Naive thymus-derived CD4-positive, alpha-beta T cell (primary cell): ENCODE data around the gene DUSP8. TPM values are rescaled to one million over a fixed set of nuclear protein-coding genes. Genes with fewer than 3 reads are reported as not detected.

Experiments used
- ATAC-seq: fragments of 150-1000 bp; cut with Tn5 transposase; 2 replicates; pipeline ENCODE4 v1.10.0; 2021; ENCODE audit warnings: mild to moderate bottlenecking, moderate library complexity
- CTCF ChIA-PET: fragments of 350-600 bp; sonication (Branson Sonifier 250); formaldehyde crosslinking; loops from one replicate; lab custom pipeline; 2021; ENCODE audit warnings: antibody characterized with exemption; lab: Charles Lee
- POLR2A ChIA-PET: fragments of 350-600 bp; sonication (Branson Sonifier 250); formaldehyde crosslinking; loops from one replicate; lab custom pipeline; 2021; ENCODE audit warnings: antibody characterized with exemption, inconsistent platforms; lab: Charles Lee
- DNase-seq, 9 donors: peaks; one replicate each; pipeline versions ENCODE4 v3.0.0 to v3.0.0-alpha.2; 2020 to 2022; ENCODE audit warnings: mixed read lengths in 1 of 9
- H3K27ac ChIP-seq: one replicate; pipeline ENCODE4 v1.7.0; 2013; ENCODE audit warnings: mild to moderate bottlenecking, low read depth, low read length, moderate library complexity
- H3K27me3 ChIP-seq, 2 donors: one replicate each; pipeline ENCODE4 v1.7.0; 2013; ENCODE audit warnings: low read length in 2 of 2, mild to moderate bottlenecking in 2 of 2, moderate library complexity in 2 of 2; ENCODE audit not compliant: control insufficient read depth in 2 of 2, insufficient read depth in 2 of 2
- H3K36me3 ChIP-seq, 3 experiments: 1 replicate in 2 of 3; 2 replicates in 1 of 3; pipeline ENCODE4 v1.7.0; 2013; ENCODE audit warnings: low read length in 3 of 3, mild to moderate bottlenecking in 3 of 3, moderate library complexity in 1 of 3; ENCODE audit not compliant: insufficient read depth in 3 of 3, control insufficient read depth in 2 of 3
- H3K4me1 ChIP-seq, 2 donors: one replicate each; pipeline ENCODE4 v1.7.0; 2013; ENCODE audit warnings: low read length in 2 of 2, mild to moderate bottlenecking in 2 of 2, moderate library complexity in 1 of 2; ENCODE audit not compliant: control insufficient read depth in 2 of 2, insufficient read depth in 2 of 2
- H3K4me3 ChIP-seq: 2 replicates; pipeline ENCODE4 v1.7.0; 2013; ENCODE audit warnings: mild to moderate bottlenecking, low read length
- H3K9me3 ChIP-seq, 3 experiments: 1 replicate in 2 of 3; 2 replicates in 1 of 3; pipeline ENCODE4 v1.7.0; 2013; ENCODE audit warnings: low read length in 3 of 3; ENCODE audit not compliant: control insufficient read depth in 2 of 3
- H3K27ac Mint-ChIP-seq, 9 donors: one replicate each; pipeline ENCODE4 v1.8.0; 2020 to 2022; ENCODE audit warnings: mixed read lengths in 9 of 9, mild to moderate bottlenecking in 8 of 9, moderate library complexity in 5 of 9, inconsistent platforms in 2 of 9
- H3K27me3 Mint-ChIP-seq, 5 donors: one replicate each; pipeline ENCODE4 v1.8.0; 2021 to 2022; ENCODE audit warnings: mixed read lengths in 5 of 5, mild to moderate bottlenecking in 1 of 5
- H3K36me3 Mint-ChIP-seq, 5 donors: one replicate each; pipeline ENCODE4 v1.8.0; 2020 to 2022; ENCODE audit warnings: mixed read lengths in 5 of 5, mild to moderate bottlenecking in 3 of 5, inconsistent platforms in 1 of 5
- H3K4me1 Mint-ChIP-seq, 7 donors: one replicate each; pipeline ENCODE4 v1.8.0; 2020 to 2022; ENCODE audit warnings: mixed read lengths in 7 of 7, mild to moderate bottlenecking in 3 of 7, inconsistent platforms in 1 of 7
- H3K4me3 Mint-ChIP-seq, 10 donors: one replicate each; pipeline ENCODE4 v1.8.0; 2020 to 2022; ENCODE audit warnings: mild to moderate bottlenecking in 10 of 10, mixed read lengths in 10 of 10, moderate library complexity in 6 of 10, inconsistent platforms in 2 of 10
- H3K9me3 Mint-ChIP-seq, 11 donors: one replicate each; pipeline ENCODE4 v1.8.0; 2020 to 2022; ENCODE audit warnings: mixed read lengths in 11 of 11, mild to moderate bottlenecking in 4 of 11, inconsistent platforms in 1 of 11, moderate library complexity in 1 of 11
- intact Hi-C, 2 donors: fragments of 100-400 bp; cut with micrococcal nuclease; formaldehyde crosslinking; loops; one replicate each; pipeline ENCODE4 v1.15.1; 2023
- polyA plus RNA-seq, 2 donors: library from polyadenylated mRNA; unstranded; fragments of 300-500 nt; fragmentation: Illumina TruSeq; gene quantifications; one replicate each; pipeline ENCODE4 v1.2.3, GENCODE V29; 2021
- total RNA-seq, 6 experiments: library from RNA in 5 of 6; stranded (reverse) in 5 of 6; gene quantifications; 1 replicate in 5 of 6; 2 replicates in 1 of 6; pipeline ENCODE4 v1.2.3 and lab custom pipeline; 2021 to 2026

DUSP8 gene
- total and polyA plus RNA-seq, 7 experiments from 2014 or later, result 0.22 to 79.3 (median 3.9) TPM

GRCh38 chr11:1569251-1569780 is 2.8 kb downstream of the DUSP8 start:
- Histone ChIP-seq H3K9me3 (no peaks in the 10 kb centered on the region), H3K27ac (no peak overlapping the region), H3K4me1 (peaks cover 25 to 32% of the 10 kb centered on the region in 2 donors), H3K36me3 (peaks cover 0 to 15% (median 0%) of the 10 kb centered on the region in 3 experiments), H3K4me3 (no peak overlapping the region), H3K27me3 (no peaks in the 10 kb centered on the region)
- Mint-ChIP-seq H3K4me3 (peak overlapping the region in 6 of 10 donors; percentile 1 to 76 (median 55)), H3K27ac (peak overlapping the region in 7 of 9 donors; percentile 24 to 85 (median 57)), H3K36me3 (no peaks in the 10 kb centered on the region), H3K4me1 (peaks cover 2 to 22% (median 9%) of the 10 kb centered on the region in 7 donors), H3K9me3 (no peaks in the 10 kb centered on the region), H3K27me3 (peaks cover 0 to 25% (median 0%) of the 10 kb centered on the region in 5 donors)
- ChIA-PET CTCF (no interaction called here), POLR2A (interaction anchor here (1.1 kb wide), 1 partner anchor 23 kb away, joined by 3 read pairs; no protein-coding TSS in a partner anchor)
- DNase-seq (peak in 1 of 9 donors; percentile 11), ATAC-seq (no peak)
- intact Hi-C loops, result no loop called here

GRCh38 chr11:1568441-1568911 is 3.6 kb downstream of the DUSP8 start:
- peak overlapping the region in 1 of 9 donors; percentile 62 for H3K27ac Mint-ChIP-seq
- Histone ChIP-seq H3K27ac (no peak overlapping the region), H3K9me3 (no peaks in the 10 kb centered on the region), H3K36me3 (peaks cover 0 to 21% (median 0%) of the 10 kb centered on the region in 3 experiments), H3K27me3 (no peaks in the 10 kb centered on the region), H3K4me1 (peaks cover 19 to 26% of the 10 kb centered on the region in 2 donors), H3K4me3 (no peak overlapping the region)
- ATAC-seq, result peak; percentile 18
- no peaks in the 10 kb centered on the region for H3K36me3 Mint-ChIP-seq
- H3K4me3 Mint-ChIP-seq, result no peak overlapping the region
- intact Hi-C loops, result no loop called here
- peaks cover 0 to 17% (median 0%) of the 10 kb centered on the region in 5 donors for H3K27me3 Mint-ChIP-seq
- ChIA-PET CTCF (no interaction called here), POLR2A (no interaction called here)
- H3K4me1 Mint-ChIP-seq, result peaks cover 2 to 18% (median 5%) of the 10 kb centered on the region in 7 donors
- DNase-seq, result peak in 1 of 9 donors; percentile 28
- H3K9me3 Mint-ChIP-seq, result no peaks in the 10 kb centered on the region

GRCh38 chr11:1567721-1568100 is 4.4 kb downstream of the DUSP8 start:
- no peaks in the 10 kb centered on the region for H3K9me3 ChIP-seq
- no peak for ATAC-seq
- Mint-ChIP-seq H3K4me3 (no peak overlapping the region), H3K36me3 (no peaks in the 10 kb centered on the region), H3K27ac (peak overlapping the region in 1 of 9 donors; percentile 10), H3K9me3 (no peaks in the 10 kb centered on the region), H3K27me3 (peaks cover 0 to 14% (median 0%) of the 10 kb centered on the region in 5 donors), H3K4me1 (peaks cover 0 to 18% (median 5%) of the 10 kb centered on the region in 7 donors)
- H3K36me3 ChIP-seq, result peaks cover 0 to 29% (median 0%) of the 10 kb centered on the region in 3 experiments
- ChIA-PET CTCF (no interaction called here), POLR2A (interaction anchor here (0.9 kb wide), 1 partner anchor 10 kb away, joined by 4 read pairs; no protein-coding TSS in a partner anchor)
- DNase-seq, result peak in 1 of 9 donors; percentile 11
- H3K27ac ChIP-seq, result no peak overlapping the region
- intact Hi-C loops, result no loop called here
- no peaks in the 10 kb centered on the region for H3K27me3 ChIP-seq
- peaks cover 14 to 24% of the 10 kb centered on the region in 2 donors for H3K4me1 ChIP-seq
- H3K4me3 ChIP-seq, result no peak overlapping the region

GRCh38 chr11:1567052-1567720 is 4.9 kb downstream of the DUSP8 start:
- POLR2A ChIA-PET, result interaction anchor here (0.9 kb wide), 1 partner anchor 9 kb away, joined by 4 read pairs; no protein-coding TSS in a partner anchor
- H3K36me3 ChIP-seq, result peaks cover 0 to 31% (median 0%) of the 10 kb centered on the region in 3 experiments
- no peak overlapping the region for H3K27ac ChIP-seq
- no peaks in the 10 kb centered on the region for H3K27me3 ChIP-seq
- CTCF ChIA-PET, result no interaction called here
- Mint-ChIP-seq H3K4me1 (peaks cover 0 to 18% (median 5%) of the 10 kb centered on the region in 7 donors), H3K4me3 (no peak overlapping the region), H3K36me3 (no peaks in the 10 kb centered on the region), H3K9me3 (no peaks in the 10 kb centered on the region), H3K27ac (peak overlapping the region in 1 of 9 donors; percentile 27), H3K27me3 (peaks cover 0 to 14% (median 0%) of the 10 kb centered on the region in 5 donors)
- DNase-seq, result peak in 1 of 9 donors; percentile 13
- ATAC-seq, result no peak
- intact Hi-C loops, result no loop called here
- no peaks in the 10 kb centered on the region for H3K9me3 ChIP-seq
- peaks cover 14 to 24% of the 10 kb centered on the region in 2 donors for H3K4me1 ChIP-seq
- H3K4me3 ChIP-seq, result no peak overlapping the region

- H3K4me1 Mint-ChIP-seq, result peaks cover 0 to 18% (median 5%) of the 10 kb centered on the region in 7 donors
- H3K9me3 ChIP-seq, result no peaks in the 10 kb centered on the region
- peak overlapping the region in 1 of 10 donors; percentile 46 for H3K4me3 Mint-ChIP-seq
- no peak for ATAC-seq
- POLR2A ChIA-PET, result interaction anchor here (1.9 kb wide), 1 partner anchor 29 kb away, joined by 6 read pairs; no protein-coding TSS in a partner anchor
- intact Hi-C loops, result no loop called here
- H3K4me1 ChIP-seq, result peaks cover 14 to 24% of the 10 kb centered on the region in 2 donors
- no peak for DNase-seq
- no peak overlapping the region for H3K4me3 ChIP-seq
- H3K27ac ChIP-seq, result no peak overlapping the region
- no peaks in the 10 kb centered on the region for H3K27me3 ChIP-seq
- no peaks in the 10 kb centered on the region for H3K9me3 Mint-ChIP-seq
- peaks cover 0 to 14% (median 0%) of the 10 kb centered on the region in 5 donors for H3K27me3 Mint-ChIP-seq
- H3K27ac Mint-ChIP-seq, result peak overlapping the region in 1 of 9 donors; percentile 27
- CTCF ChIA-PET, result no interaction called here
- peaks cover 0 to 37% (median 0%) of the 10 kb centered on the region in 3 experiments for H3K36me3 ChIP-seq
- peaks cover 0 to 2% (median 0%) of the 10 kb centered on the region in 5 donors for H3K36me3 Mint-ChIP-seq
These were observed 5.6 kb downstream of the DUSP8 start for GRCh38 chr11:1566381-1567051.

GRCh38 chr11:1565904-1566247 is 6.2 kb downstream of the DUSP8 start:
- H3K36me3 ChIP-seq, result peaks cover 0 to 33% (median 0%) of the 10 kb centered on the region in 3 experiments
- ChIA-PET POLR2A (interaction anchor here (0.8 to 1.9 kb wide), 2 partner anchors 8 to 28 kb away, joined by 3 to 6 read pairs; no protein-coding TSS in a partner anchor), CTCF (interaction anchor here (2.0 kb wide), 1 partner anchor 8 kb away, joined by 9 read pairs; no protein-coding TSS in a partner anchor)
- no peak overlapping the region for H3K27ac ChIP-seq
- H3K4me1 ChIP-seq, result peaks cover 10 to 23% of the 10 kb centered on the region in 2 donors
- Mint-ChIP-seq H3K36me3 (peaks cover 0 to 4% (median 0%) of the 10 kb centered on the region in 5 donors), H3K27me3 (peaks cover 0 to 13% (median 0%) of the 10 kb centered on the region in 5 donors), H3K9me3 (no peaks in the 10 kb centered on the region), H3K4me1 (peaks cover 0 to 17% (median 5%) of the 10 kb centered on the region in 7 donors), H3K27ac (no peak overlapping the region), H3K4me3 (no peak overlapping the region)
- DNase-seq (no peak), ATAC-seq (no peak)
- H3K9me3 ChIP-seq, result no peaks in the 10 kb centered on the region
- H3K27me3 ChIP-seq, result no peaks in the 10 kb centered on the region
- intact Hi-C loops, result no loop called here
- H3K4me3 ChIP-seq, result no peak overlapping the region
